ENCODE data around the gene DGKB. TPM values are rescaled to one million over a fixed set of nuclear protein-coding genes. Genes with fewer than 3 reads are reported as not detected.

The DGKB gene
- total RNA-seq, 1 donor from 2014 or later, result not detected

- no peak for DNase-seq
These were observed 707.5 kb downstream of the DGKB start for GRCh38 chr7:14195079-14195478.

- DNase-seq, result no peak
These were observed 710.9 kb downstream of the DGKB start for GRCh38 chr7:14191686-14192098.

DNA sequence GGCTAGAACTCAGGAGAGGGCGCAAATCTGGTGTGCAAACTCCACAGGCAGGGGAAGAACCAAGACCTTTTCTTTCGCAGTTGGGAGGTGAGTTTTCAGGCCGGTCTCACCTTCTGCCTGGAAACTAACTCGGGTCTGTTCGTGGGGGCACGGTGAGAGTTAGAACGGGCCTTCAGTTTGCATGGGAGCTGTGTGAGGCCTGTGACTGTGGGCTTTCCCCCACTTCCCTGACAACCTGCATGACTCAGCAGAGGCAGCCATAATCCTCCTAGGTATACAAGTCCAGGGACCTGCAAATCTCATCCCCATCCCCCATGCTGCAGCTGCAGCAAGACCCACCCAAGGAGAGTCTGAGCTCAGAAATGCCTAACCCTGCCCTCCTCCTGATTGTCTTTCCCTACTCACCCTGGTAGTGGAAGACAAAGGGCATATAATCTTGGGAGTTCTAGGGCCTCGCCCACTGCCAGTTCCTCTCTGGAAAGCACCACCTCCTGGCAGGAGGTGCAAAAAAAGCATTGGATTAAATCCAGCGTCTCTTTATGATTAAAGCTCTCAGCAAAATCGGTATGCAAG, 718.2 kb downstream of the DGKB start:
- DNase-seq, result no peak

DNA sequence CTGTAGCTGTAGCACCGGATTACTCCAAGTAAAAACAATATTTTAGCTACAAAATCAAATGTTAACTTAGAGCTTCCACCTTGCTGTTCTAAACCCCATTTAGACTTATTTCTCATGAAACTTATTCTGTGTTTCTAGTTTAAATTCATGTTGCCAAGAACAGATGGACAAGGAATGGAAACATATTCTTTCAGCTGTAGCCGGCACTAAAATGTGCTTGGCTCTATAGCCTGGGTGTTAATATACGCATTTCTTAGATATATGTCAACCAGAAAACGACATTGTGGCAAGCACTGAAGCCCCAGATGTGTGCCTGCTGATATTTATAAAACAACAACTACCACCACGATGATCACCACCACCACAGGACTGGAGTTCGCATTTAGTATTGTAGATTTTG, 722.8 kb downstream of the DGKB start:
- no peak for DNase-seq

DNA sequence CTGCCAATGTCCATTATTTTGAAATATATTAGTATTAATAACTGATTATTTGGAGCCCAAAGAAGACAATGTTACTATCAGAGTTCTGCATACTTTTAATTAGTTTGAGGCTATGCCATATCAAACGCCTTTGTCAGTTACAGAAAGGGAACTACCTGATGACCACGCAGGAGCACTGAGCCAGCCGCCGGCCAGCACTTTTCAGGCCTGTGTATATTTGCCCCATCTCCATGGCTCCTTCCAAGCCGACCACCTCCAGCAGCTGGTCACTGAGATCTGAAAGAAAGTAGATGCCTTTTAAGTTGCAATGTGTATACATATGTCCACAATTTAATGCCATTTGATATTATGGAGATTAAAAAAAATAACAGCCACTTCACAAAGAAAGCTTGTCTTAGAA, 724.7 kb downstream of the DGKB start:
- no peak for DNase-seq

- DNase-seq, result no peak
These were observed 731.7 kb downstream of the DGKB start for GRCh38 chr7:14170872-14171271.

GRCh38 chr7:14158111-14158510, 744.4 kb downstream of the DGKB start:
- DNase-seq, result no peak

- no peak for DNase-seq
These were observed 746.1 kb downstream of the DGKB start for GRCh38 chr7:14156436-14156835.

GRCh38 chr7:14148974-14149373, 753.6 kb downstream of the DGKB start:
- DNase-seq, result no peak

DNA sequence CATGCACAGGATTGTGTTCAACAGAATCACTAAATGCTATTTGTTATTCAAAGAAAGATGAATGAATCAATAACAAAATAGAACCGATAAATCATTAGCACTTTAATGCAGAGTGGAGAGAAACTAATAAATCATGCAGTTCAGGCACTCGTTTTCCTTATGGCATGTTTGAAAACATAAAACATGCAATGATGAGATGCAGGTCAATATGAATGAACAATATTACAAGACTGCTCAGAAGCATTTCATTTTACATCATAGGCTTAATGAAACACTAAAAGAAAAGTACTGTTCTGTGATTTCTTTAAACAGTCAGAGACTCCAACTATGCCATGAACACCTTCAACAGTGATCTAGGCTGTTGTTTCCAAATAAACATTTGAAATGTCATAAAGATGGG, 755.0 kb downstream of the DGKB start:
- DNase-seq, result no peak

- DNase-seq, result no peak
These were observed 758.0 kb downstream of the DGKB start for GRCh38 chr7:14144538-14144937.

- no peak for DNase-seq
These were observed 758.4 kb downstream of the DGKB start for GRCh38 chr7:14144109-14144508.

DNA sequence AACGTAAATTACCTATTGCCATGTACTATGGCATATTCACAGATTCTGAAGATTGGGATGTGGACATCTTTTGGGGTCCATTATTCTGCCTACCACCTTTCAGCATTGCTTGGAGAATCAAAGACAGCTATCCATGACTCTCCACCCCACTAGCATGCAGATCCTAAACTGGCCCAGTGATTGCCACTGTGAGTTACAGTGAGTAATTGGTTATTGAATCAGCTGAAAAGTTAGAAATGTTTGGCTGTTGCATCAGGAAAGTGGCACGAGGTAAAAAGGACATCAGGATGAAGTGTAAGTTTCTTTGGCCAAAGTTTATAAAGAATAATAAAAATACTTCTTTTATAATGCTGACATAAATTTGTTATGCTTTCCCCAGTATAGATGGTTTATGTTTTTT, 764.9 kb downstream of the DGKB start:
- DNase-seq, result no peak

GRCh38 chr7:14133752-14134151, 768.8 kb downstream of the DGKB start:
- DNase-seq, result no peak

DNA sequence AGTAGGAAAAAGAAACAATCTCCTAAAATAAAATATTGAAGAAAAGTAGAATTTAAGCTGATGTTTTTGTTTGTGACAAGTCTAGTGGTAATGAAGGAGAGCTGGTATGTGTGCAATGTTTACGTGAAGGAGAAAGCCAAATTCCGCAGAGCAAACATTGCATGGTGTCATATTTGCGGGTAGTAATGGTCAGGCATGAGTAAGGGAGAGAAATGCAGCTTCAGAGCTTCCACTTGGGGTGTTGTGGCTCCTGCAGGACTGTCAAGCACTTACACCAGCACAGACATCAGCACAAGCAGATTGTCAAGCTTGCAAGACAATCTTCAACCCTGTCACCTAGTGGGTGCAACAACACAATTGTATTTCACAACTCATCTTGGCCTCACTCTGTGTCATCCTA, 776.6 kb downstream of the DGKB start:
- DNase-seq, result no peak

DNA sequence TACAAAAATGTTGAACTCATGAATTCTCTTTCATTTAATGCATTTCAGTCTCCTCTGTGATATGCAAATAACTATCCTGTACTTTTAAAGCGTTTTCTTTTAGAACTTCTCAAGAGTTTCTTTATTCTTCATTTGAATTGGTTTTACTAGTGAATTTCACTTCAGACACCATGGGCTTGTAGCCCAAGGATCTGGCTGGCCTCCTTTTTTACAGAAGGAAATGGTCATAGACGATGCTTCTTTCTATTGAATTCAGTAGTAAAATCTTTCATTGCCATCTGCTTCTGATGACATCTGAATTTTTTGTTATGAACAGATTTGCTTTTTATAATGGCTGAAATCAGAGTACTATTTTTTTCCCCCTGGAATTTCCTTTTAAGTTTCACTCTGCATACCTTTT, 777.8 kb downstream of the DGKB start:
- no peak for DNase-seq

DNA sequence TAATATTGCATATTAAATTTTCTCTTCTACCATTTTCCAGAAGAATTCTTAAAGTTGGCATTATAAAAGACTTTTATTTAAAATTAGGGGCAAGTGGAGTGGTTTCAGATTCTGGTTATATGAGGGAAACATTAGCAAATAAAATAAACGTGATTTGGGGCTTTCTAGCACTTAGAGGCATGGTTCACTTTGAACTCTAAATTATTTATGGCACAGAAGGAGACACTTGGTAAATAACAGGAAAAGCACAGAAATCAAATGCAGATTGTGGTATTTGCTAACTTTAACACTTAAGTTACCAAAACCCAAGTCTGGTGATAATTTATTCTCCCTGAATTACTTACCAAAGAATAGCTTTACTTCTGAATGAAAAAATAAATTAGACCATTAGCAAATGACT, 778.6 kb downstream of the DGKB start:
- no peak for DNase-seq

DNA sequence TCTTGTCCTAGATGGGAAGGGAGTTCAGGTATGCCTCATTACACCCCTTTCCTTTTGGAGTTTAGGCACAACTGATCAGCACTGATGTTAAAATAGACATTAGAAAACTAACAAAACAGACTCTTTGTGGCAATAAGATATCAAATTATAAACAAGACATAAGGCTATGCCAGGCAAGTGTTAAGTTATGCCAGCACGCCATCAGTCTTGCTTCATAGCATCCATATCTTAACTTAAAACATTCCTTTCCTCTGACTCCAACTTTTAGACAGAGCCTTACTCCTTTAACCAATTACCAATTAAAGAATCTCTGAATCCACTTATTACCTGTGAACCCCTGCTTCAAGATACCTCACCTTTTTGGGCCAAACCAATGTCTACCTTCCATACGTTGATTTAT, 786.9 kb downstream of the DGKB start:
- no peak for DNase-seq

- DNase-seq, result no peak
These were observed 797.7 kb downstream of the DGKB start for GRCh38 chr7:14104861-14105260.

DNA sequence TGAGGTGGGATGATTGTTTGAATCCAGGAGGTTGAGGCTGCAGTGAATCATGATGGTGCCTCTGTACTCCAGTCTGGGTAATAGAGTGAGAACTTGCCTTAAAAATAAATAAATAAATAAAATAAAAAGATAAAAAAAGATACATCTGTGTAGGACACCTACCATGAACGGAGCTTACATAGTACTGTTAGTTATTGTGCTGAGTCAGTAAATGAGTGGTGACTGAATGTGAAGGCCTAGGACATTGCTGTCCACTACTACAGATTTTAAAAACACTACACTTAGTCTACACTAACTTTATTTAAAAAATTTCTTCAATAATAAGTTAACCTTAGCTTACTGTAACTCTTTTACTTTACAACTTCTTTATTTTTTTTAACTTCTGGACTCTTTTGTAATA, 806.4 kb downstream of the DGKB start:
- no peak for DNase-seq

DNA sequence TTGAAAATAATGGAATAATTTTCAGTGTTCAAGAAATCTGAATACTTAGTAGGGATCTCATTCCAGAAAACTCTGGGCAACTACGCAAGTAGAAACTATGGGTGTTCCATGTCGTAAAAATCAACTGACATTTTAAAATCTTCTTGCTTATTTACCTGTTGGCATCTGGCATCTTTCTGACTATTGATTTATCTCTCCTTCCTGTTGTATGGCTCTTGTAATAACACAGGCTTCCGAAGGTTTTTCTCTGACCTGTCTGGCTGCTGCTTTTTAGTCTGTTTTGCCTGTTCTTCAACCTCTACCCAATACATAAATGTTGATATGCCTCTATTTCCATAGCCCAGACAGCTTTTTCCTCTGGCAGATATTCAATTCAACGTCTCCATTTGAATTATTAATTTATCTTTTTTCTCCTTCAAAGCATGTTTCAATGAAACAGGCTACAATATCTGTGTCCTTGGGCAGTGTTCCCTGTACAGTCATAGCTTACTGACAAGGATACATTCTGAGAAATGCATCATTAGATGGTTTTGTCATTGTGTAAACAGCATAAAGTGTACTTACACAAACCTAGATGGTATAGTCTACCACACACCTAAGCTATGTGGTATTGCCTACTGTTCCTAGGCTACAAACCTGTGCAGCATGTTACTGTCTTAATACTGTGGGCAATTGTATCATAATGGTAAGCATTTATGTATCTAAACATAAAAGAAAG, 807.2 kb downstream of the DGKB start:
- DNase-seq, result no peak
